ENCODE measurements around the gene MYH13. TPM values are rescaled to one million over a fixed set of nuclear protein-coding genes. Genes with fewer than 3 reads are reported as not detected.

The MYH13 gene
- total RNA-seq, 2 experiments from 2014 or later: not detected

DNA sequence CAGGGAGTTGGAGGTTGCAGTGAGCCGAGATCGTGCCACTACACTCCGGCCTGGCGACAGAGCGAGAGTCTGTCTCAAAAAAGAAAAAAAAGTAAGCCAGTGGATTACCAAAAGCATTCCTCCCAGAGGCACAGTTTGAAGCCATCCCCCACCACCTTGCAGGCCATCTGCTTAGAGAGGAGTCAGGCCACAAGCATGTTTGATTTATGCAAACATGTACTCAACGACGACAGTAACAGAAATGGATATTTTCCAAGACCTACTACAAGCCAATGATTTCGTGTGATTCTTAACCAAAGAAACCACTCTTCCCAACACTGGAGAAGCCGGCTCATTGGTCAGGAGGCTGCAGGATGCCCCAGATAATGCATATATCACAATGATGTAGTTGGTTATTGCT, 34.8 kb downstream of the MYH13 start:
- H3K9me2 ChIP-seq (ENCODE audit: insufficient read depth, low read length): no peaks in the 10 kb centered on the region
- intact Hi-C loops (cut with micrococcal nuclease; ENCODE audit: unreplicated experiment): no loop called here

DNA sequence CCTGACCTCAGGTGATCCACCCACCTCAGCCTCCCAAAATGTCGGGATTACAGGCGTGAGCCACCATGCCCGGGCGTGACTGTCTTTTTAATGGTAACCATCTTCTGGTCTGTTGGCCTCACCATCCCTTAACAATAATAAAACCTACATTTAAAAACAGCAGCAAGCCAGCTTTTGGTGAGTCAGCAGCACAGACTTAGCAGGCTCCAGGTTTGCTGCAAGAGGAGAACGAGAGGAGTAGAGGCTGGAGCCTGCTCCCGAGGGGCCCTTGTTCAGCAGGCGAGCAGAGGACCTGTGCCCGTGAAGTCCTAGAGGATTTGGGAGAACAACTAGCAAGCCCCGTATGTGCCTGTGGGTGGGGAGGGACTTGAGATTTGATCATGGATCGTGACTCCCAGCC, 35.7 kb downstream of the MYH13 start:
- DNase-seq (ENCODE audit: low spot score): no peak
- H3K4me3 ChIP-seq (ENCODE audit: low read depth, low read length, poor library complexity, severe bottlenecking): no peak overlapping the region
- TF ChIP-seq, protein P1, sequence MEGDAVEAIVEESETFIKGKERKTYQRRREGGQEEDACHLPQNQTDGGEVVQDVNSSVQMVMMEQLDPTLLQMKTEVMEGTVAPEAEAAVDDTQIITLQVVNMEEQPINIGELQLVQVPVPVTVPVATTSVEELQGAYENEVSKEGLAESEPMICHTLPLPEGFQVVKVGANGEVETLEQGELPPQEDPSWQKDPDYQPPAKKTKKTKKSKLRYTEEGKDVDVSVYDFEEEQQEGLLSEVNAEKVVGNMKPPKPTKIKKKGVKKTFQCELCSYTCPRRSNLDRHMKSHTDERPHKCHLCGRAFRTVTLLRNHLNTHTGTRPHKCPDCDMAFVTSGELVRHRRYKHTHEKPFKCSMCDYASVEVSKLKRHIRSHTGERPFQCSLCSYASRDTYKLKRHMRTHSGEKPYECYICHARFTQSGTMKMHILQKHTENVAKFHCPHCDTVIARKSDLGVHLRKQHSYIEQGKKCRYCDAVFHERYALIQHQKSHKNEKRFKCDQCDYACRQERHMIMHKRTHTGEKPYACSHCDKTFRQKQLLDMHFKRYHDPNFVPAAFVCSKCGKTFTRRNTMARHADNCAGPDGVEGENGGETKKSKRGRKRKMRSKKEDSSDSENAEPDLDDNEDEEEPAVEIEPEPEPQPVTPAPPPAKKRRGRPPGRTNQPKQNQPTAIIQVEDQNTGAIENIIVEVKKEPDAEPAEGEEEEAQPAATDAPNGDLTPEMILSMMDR (conservative IDR thresholded peaks at IDR 0.05; ENCODE audit: low read length): no peak
- TF ChIP-seq EZH2phosphoT487 (IDR thresholded peaks at IDR 0.05; ENCODE audit: borderline replicate concordance, low read depth, low read length): no peak
- no peaks in the 10 kb centered on the region for H3K9me3 ChIP-seq (ENCODE audit: low read length)
- no peaks in the 10 kb centered on the region for H3K79me2 ChIP-seq (ENCODE audit: insufficient read depth, low read depth, low read length)
- no peaks in the 10 kb centered on the region for H3K4me1 ChIP-seq (ENCODE audit: insufficient read depth, low read length, poor library complexity, severe bottlenecking)
- H3K27ac ChIP-seq (ENCODE audit: low read depth, low read length, poor library complexity, severe bottlenecking): no peak overlapping the region
- intact Hi-C loops (cut with micrococcal nuclease; ENCODE audit: unreplicated experiment): no loop called here
- no peaks in the 10 kb centered on the region for H3K9me2 ChIP-seq (ENCODE audit: insufficient read depth, low read length)
- H2AFZ ChIP-seq (ENCODE audit: low read length): no peak overlapping the region
- H3K4me2 ChIP-seq (ENCODE audit: low read length): no peak overlapping the region
- POLR2A ChIA-PET: interaction anchor here (0.5 kb wide), 1 partner anchor 58 kb away, joined by 3 read pairs; no protein-coding TSS in a partner anchor
- BruUV-seq (replicated peaks): no TSS peak
- H3K36me3 ChIP-seq (ENCODE audit: insufficient read depth, low read length): no peaks in the 10 kb centered on the region
- H4K20me1 ChIP-seq (ENCODE audit: insufficient read depth, low read length): no peaks in the 10 kb centered on the region
- CTCF ChIA-PET (ENCODE audit: unreplicated experiment): no interaction called here

More for the DNA sequence above, 34.8 kb downstream of the MYH13 start:
- TF ChIP-seq EZH2phosphoT487 (IDR thresholded peaks at IDR 0.05; ENCODE audit: borderline replicate concordance, low read depth, low read length): no peak
- TF ChIP-seq, protein P1 (conservative IDR thresholded peaks at IDR 0.05; ENCODE audit: low read length): no peak
- BruUV-seq (replicated peaks): no TSS peak
- Histone ChIP-seq H3K4me1 (ENCODE audit: insufficient read depth, low read length, poor library complexity, severe bottlenecking) (no peaks in the 10 kb centered on the region), H3K27ac (ENCODE audit: low read depth, low read length, poor library complexity, severe bottlenecking) (no peak overlapping the region), H3K4me3 (ENCODE audit: low read depth, low read length, poor library complexity, severe bottlenecking) (no peak overlapping the region), H3K4me2 (ENCODE audit: low read length) (no peak overlapping the region), H4K20me1 (ENCODE audit: insufficient read depth, low read length) (no peaks in the 10 kb centered on the region), H3K36me3 (ENCODE audit: insufficient read depth, low read length) (no peaks in the 10 kb centered on the region), H3K9me3 (ENCODE audit: low read length) (no peaks in the 10 kb centered on the region), H3K79me2 (ENCODE audit: insufficient read depth, low read depth, low read length) (no peaks in the 10 kb centered on the region), H2AFZ (ENCODE audit: low read length) (no peak overlapping the region)
- no peak for DNase-seq (ENCODE audit: low spot score)
- ChIA-PET POLR2A (interaction anchor here (0.6 kb wide), 1 partner anchor 152 kb away, joined by 3 read pairs; no protein-coding TSS in a partner anchor), CTCF (ENCODE audit: unreplicated experiment) (no interaction called here)

DNA sequence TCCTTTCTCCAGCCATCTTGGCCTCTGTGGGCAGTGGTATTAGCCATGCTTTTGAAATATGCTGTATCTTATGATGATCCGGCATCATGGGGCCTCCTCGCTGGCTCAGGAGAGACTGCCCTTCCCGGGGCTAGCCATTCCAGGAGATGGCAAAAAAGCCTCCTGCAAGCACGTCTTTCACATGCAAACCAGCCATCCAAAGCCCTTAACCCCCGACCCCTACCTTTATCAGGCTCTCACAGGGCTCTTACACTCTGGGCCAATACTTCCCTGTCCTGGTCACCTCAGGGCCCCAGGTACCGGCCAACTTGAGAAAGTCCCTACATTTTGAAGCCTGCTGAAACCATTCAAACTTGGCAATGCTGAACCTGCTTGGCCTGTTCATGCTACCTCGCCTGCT, 36.4 kb downstream of the MYH13 start:
- no peak for TF ChIP-seq EZH2phosphoT487 (IDR thresholded peaks at IDR 0.05; ENCODE audit: borderline replicate concordance, low read depth, low read length)
- TF ChIP-seq, protein P1 (conservative IDR thresholded peaks at IDR 0.05; ENCODE audit: low read length): no peak
- no peaks in the 10 kb centered on the region for H3K36me3 ChIP-seq (ENCODE audit: insufficient read depth, low read length)
- H3K4me1 ChIP-seq (ENCODE audit: insufficient read depth, low read length, poor library complexity, severe bottlenecking): no peaks in the 10 kb centered on the region
- H3K9me2 ChIP-seq (ENCODE audit: insufficient read depth, low read length): no peaks in the 10 kb centered on the region
- H3K4me3 ChIP-seq (ENCODE audit: low read depth, low read length, poor library complexity, severe bottlenecking): no peak overlapping the region
- H2AFZ ChIP-seq (ENCODE audit: low read length): no peak overlapping the region
- no peaks in the 10 kb centered on the region for H3K79me2 ChIP-seq (ENCODE audit: insufficient read depth, low read depth, low read length)
- BruUV-seq (replicated peaks): no TSS peak
- no peaks in the 10 kb centered on the region for H3K9me3 ChIP-seq (ENCODE audit: low read length)
- ChIA-PET CTCF (ENCODE audit: unreplicated experiment) (interaction anchor here (0.6 kb wide), 1 partner anchor 64 kb away, joined by 3 read pairs; no protein-coding TSS in a partner anchor), POLR2A (no interaction called here)
- H3K4me2 ChIP-seq (ENCODE audit: low read length): no peak overlapping the region
- no peaks in the 10 kb centered on the region for H4K20me1 ChIP-seq (ENCODE audit: insufficient read depth, low read length)
- intact Hi-C loops (cut with micrococcal nuclease; ENCODE audit: unreplicated experiment): no loop called here
- no peak overlapping the region for H3K27ac ChIP-seq (ENCODE audit: low read depth, low read length, poor library complexity, severe bottlenecking)
- no peak for DNase-seq (ENCODE audit: low spot score)
